ENCODE measurements around the gene ZNF429.
"Not testable (repeated sequence)": the region's sequence is repeated elsewhere in the genome, so short reads cannot be mapped to it uniquely, and the experiment has no call there.

Gene ZNF429

DNA sequence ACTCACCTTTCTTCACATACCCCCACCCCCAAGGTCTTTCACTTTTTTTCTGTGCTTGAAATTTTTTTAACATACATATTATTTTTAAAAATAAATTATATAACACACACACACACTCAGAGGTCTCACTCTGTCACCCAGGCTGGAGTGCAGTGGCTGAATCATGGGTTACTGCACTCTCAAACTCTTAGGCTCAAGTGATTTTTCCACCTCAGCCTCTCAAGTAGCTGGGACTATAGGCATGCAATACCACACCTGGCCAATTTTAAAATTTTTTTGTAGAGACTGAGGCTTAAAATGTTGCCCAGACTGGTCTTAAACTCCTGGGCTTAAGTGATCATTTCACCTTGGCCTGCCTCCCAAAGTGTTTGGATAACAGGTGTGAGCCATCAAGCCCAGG lies 32.9 kb upstream of the ZNF429 start:
- no peak for DNase-seq (ENCODE audit: low read depth)
- H3K4me3 ChIP-seq (ENCODE audit: low read depth, low read length) = no peak overlapping the region
- TF ChIP-seq, protein P1, sequence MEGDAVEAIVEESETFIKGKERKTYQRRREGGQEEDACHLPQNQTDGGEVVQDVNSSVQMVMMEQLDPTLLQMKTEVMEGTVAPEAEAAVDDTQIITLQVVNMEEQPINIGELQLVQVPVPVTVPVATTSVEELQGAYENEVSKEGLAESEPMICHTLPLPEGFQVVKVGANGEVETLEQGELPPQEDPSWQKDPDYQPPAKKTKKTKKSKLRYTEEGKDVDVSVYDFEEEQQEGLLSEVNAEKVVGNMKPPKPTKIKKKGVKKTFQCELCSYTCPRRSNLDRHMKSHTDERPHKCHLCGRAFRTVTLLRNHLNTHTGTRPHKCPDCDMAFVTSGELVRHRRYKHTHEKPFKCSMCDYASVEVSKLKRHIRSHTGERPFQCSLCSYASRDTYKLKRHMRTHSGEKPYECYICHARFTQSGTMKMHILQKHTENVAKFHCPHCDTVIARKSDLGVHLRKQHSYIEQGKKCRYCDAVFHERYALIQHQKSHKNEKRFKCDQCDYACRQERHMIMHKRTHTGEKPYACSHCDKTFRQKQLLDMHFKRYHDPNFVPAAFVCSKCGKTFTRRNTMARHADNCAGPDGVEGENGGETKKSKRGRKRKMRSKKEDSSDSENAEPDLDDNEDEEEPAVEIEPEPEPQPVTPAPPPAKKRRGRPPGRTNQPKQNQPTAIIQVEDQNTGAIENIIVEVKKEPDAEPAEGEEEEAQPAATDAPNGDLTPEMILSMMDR (IDR thresholded peaks at IDR 0.05; ENCODE audit: control insufficient read depth, extremely low read depth, insufficient read depth) = no peak

DNA sequence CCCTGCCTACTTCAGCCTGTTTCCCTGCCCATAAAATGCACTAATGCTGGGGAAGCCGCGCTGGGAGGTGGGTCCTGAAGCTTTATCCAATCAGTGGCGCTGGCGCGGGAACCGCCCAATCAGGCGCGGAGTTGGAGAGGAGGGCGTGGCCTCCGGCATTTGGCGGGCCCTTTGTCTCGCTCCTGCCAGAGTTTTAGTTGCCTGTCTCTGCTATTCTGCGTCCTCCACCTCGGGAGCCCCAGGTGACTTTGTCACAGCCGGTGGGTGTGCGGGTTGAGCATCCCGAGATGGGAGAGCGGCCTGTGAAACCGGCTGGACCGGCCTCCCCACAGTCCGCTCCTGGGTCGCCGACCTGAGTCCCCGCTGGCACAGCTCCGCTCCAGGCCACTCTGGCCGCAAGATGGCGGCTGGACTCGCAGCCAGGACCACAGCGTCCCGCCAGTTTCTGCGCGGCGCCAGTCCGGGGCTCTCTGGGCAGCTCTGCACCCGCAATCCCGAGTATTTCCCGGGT lies 30.7 kb upstream of the ZNF429 start:
- no peak overlapping the region for H3K4me3 ChIP-seq (ENCODE audit: low read depth, low read length)
- TF ChIP-seq, protein P1 (IDR thresholded peaks at IDR 0.05; ENCODE audit: control insufficient read depth, extremely low read depth, insufficient read depth) = no peak
- no peak for DNase-seq (ENCODE audit: low read depth)

DNA sequence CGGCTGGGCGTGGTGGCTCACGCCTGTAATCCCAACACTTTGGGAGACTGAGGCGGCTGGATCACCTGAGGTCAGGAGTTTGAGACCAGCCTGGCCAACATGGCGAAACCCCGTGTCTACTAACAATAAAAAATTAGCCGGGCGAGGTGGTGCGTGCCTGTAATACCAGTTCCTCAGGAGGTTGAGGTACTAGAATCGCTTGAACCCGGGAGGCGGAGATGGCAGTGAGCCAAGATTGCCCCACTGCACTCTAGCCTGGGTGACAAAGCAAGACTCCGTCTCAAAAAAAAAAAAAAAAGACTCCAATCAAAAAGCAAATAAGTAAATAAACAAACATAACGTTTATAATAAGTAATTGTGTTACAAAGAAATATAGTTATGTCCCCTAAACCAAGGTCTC lies 23.0 kb upstream of the ZNF429 start:
- not testable (repeated sequence) for DNase-seq (ENCODE audit: low read depth); H3K4me3 ChIP-seq (ENCODE audit: low read depth, low read length)

DNA sequence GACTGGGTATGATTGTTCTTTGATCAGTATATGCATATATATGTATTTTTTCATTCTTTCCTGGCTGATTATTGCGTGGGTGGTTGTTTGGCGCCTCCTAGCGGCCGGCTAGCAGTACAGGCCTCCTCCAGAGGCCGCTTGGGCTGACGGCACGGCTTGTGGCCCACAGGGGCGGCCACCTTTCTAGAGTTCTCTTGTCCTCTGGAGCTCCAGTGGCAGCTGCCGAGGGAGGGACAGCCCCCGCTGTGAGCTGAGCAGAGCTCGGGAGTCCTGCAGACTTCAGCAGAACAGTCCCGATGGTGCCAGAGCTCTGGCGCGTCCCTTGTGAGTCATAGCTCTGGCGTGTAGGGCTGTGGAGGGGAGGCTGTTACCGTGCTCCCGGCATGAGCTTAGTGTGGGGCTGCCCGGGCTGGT lies 22.5 kb upstream of the ZNF429 start:
- TF ChIP-seq, protein P1 (IDR thresholded peaks at IDR 0.05; ENCODE audit: control insufficient read depth, extremely low read depth, insufficient read depth) = peak; percentile 82
- peak; percentile 36 for DNase-seq (ENCODE audit: low read depth)
- H3K4me3 ChIP-seq (ENCODE audit: low read depth, low read length) = no peak overlapping the region

DNA sequence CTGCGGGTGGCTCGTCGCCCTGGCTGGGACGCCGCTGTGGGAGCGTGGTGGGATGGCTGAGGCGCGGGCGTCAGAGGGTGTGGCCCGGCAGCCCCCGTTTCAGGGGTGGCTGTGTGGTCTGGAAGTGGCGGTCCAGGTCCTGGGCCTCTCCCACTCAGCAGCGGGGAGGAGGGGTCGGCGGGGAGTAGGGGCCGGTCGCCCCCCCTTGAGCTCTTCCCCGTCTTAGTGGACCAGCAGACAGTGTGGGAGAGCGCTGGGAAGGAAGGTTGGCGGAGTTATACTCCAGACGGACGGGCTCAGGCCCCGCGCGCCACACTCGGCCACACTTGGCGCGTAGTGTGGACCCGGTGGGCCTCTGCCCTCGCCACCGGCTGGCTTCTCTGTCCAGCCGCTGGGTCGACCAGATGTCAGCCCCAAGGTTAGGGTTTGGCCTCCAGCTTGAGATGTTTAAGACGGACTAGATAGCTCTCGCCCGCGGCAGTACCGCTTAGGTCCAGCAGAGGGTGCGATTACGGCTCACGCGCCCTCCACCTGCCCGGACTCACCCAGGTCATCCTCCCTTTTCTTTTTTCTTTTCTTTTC lies 21.7 kb upstream of the ZNF429 start:
- H3K4me3 ChIP-seq (ENCODE audit: low read depth, low read length) = no peak overlapping the region
- peak; percentile 19 for DNase-seq (ENCODE audit: low read depth)
- TF ChIP-seq, protein P1 (IDR thresholded peaks at IDR 0.05; ENCODE audit: control insufficient read depth, extremely low read depth, insufficient read depth) = peak; percentile 63

DNA sequence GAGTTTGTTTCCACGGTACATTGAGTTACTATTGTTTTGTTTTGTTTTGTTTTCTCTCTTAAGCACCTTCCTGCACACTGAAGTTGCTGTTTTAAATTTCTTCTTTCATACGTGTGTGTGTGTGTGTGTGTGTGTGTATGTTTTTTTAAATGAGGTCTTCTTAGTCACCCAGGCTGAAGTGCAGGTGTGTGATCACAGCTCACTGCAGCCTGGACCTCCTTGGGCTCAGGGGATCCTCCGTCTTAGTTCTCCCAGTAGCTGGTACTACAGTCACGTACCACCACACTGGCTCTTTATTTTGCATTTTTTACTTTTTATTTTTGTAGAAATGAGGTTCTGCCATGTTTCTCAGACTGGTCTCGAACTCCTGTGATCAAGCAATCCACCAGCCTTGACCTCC lies 20.8 kb upstream of the ZNF429 start:
- no peak for DNase-seq (ENCODE audit: low read depth)
- no peak overlapping the region for H3K4me3 ChIP-seq (ENCODE audit: low read depth, low read length)
- TF ChIP-seq, protein P1 (IDR thresholded peaks at IDR 0.05; ENCODE audit: control insufficient read depth, extremely low read depth, insufficient read depth) = no peak

DNA sequence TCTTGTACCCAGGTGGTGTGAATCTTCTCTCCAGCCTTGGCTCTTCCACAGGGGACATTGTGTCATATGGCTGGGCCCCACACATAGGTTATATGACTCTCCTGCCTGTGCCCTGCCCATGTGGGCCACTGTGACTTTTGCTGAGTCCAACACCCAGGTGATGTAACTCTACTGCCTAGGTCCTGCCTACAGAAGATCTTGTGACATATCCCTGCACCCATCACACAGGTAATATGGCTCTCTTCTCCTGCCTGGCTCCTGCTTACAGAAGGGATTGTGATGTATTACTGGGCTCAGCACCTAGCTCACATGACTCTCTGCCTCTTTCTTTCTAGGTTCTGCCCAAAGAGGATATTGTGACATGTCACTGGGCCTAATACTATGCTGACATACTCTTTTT lies 19.5 kb upstream of the ZNF429 start:
- no peak overlapping the region for H3K4me3 ChIP-seq (ENCODE audit: low read depth, low read length)
- TF ChIP-seq, protein P1 (IDR thresholded peaks at IDR 0.05; ENCODE audit: control insufficient read depth, extremely low read depth, insufficient read depth) = no peak
- DNase-seq (ENCODE audit: low read depth) = no peak

Measured in LNCaP clone FGC (cell line).